Hindlimb muscle (tissue), 1 donor: ENCODE results near the gene PPIF. TPM values are rescaled to one million over a fixed set of nuclear protein-coding genes. Genes with fewer than 3 reads are reported as not detected.

Experiments used
- DNase-seq: peaks from one replicate; pipeline ENCODE4 v3.0.0-alpha.2; 2013
- polyA plus RNA-seq: library from polyadenylated mRNA; unstranded; fragments of 120-200 nt; gene quantifications from one replicate; pipeline ENCODE4 v1.2.1, GENCODE V29; 2013; ENCODE audit not compliant: insufficient read length

PPIF gene
- polyA plus RNA-seq = 21.5 TPM

DNA sequence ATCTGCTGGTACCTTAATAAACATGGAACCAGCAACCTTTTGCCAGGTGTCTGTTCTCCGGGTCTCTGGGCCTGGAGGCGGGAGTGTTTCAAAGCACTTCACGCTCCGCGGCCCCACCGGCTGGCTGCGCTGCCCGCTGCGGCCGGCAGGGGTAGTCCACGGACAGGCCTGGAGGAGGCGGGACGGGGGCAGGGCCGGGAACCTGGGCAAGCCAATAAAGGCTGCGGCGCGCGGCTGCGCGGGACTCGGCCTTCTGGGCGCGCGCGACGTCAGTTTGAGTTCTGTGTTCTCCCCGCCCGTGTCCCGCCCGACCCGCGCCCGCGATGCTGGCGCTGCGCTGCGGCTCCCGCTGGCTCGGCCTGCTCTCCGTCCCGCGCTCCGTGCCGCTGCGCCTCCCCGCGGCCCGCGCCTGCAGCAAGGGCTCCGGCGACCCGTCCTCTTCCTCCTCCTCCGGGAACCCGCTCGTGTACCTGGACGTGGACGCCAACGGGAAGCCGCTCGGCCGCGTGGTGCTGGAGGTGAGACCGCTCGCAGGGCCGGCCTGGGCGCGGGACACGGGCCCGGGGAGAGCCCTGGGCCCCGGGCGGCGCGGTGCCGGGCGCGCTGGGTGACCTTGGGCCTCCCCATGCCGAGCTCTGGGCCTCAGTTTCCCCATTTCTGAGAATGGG lies at the start of gene PPIF:
PPIF (plus strand) TSS at position 244 of the 668 bp plus-strand sequence; CDS start at position 324, 80 bp downstream.
- DNase-seq = peak; percentile 93

DNA sequence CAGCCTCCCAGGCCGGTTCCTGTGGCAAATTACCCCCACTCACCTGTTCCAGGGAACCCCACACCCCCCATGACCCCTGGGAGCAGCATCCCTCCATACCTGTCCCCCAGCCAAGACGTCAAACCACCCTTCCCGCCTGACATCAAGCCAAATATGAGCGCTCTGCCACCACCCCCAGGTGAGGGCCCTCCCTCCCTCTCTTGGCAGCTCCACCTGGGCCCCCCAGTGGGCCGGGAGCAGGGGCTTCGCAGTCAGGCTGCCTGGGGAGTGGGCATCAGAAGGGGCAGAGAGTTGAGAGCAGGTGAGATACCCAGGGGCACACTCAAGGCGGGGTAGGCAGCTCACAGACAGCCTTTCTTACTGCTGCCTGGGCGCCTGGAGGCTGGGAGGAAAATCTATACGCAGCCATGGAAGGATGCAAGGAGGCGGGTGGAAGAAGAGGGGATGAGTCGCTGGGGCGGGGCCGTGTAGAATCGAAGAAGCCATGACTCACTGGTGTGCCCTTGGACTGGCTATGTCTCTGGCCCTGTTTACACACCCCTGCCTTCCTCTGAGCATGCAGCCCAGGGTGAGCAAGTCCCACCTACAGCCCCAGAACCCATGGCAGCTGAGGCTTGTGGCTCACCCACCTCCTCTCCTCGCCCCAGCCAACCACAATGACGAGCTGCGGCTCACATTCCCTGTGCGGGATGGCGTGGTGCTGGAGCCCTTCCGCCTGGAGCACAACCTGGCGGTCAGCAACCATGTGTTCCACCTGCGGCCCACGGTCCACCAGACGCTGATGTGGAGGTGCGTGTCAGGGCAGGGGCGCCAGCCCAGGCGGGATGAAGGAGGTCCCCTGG lies 48.6 kb upstream of the PPIF start:
- DNase-seq = no peak

- no peak for DNase-seq
Measured at GRCh38 chr10:79299397-79300241, 47.6 kb upstream of the PPIF start.

DNA sequence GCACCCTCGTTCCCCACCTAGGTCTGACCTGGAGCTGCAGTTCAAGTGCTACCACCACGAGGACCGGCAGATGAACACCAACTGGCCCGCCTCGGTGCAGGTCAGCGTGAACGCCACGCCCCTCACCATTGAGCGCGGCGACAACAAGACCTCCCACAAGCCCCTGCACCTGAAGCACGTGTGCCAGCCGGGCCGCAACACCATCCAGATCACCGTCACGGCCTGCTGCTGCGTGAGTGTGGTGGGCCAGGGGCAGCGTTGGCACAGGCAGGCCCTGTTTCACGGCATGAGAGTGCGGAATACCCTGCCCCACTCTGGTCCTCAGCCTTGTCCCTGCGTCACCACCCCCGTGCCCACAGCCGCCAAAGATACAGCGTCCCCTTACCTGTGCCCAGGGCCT lies 46.6 kb upstream of the PPIF start:
- no peak for DNase-seq

- DNase-seq = no peak
Measured at GRCh38 chr10:79301754-79302530, 45.3 kb upstream of the PPIF start.

- no peak for DNase-seq
Measured at GRCh38 chr10:79303631-79304478, 43.4 kb upstream of the PPIF start.

- no peak for DNase-seq
Measured at GRCh38 chr10:79304479-79305087, 42.7 kb upstream of the PPIF start.

GRCh38 chr10:79305515-79305914 lies 41.8 kb upstream of the PPIF start:
- DNase-seq = no peak

DNA sequence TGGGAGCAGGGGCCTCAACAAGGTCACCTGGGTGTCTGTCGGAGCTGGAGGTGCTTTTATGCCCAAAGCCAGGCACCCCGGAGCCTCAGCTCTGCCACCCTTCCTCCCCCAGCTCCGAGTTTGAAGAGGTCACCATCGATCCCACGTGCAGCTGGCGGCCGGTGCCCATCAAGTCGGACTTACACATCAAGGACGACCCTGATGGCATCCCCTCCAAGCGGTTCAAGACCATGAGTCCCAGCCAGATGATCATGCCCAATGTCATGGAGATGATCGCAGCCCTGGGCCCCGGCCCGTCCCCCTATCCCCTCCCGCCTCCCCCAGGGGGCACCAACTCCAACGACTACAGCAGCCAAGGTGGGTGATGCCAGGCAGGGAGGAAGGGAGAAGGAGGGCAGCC lies 41.3 kb upstream of the PPIF start:
- no peak for DNase-seq

- no peak for DNase-seq
Measured at GRCh38 chr10:79306644-79307220, 40.5 kb upstream of the PPIF start.

GRCh38 chr10:79308016-79308415 lies 39.3 kb upstream of the PPIF start:
- no peak for DNase-seq

GRCh38 chr10:79308969-79309665 lies 38.2 kb upstream of the PPIF start:
- no peak for DNase-seq

- no peak for DNase-seq
Measured at GRCh38 chr10:79310200-79310865, 36.9 kb upstream of the PPIF start.

- no peak for DNase-seq
Measured at GRCh38 chr10:79310911-79311573, 36.2 kb upstream of the PPIF start.

DNA sequence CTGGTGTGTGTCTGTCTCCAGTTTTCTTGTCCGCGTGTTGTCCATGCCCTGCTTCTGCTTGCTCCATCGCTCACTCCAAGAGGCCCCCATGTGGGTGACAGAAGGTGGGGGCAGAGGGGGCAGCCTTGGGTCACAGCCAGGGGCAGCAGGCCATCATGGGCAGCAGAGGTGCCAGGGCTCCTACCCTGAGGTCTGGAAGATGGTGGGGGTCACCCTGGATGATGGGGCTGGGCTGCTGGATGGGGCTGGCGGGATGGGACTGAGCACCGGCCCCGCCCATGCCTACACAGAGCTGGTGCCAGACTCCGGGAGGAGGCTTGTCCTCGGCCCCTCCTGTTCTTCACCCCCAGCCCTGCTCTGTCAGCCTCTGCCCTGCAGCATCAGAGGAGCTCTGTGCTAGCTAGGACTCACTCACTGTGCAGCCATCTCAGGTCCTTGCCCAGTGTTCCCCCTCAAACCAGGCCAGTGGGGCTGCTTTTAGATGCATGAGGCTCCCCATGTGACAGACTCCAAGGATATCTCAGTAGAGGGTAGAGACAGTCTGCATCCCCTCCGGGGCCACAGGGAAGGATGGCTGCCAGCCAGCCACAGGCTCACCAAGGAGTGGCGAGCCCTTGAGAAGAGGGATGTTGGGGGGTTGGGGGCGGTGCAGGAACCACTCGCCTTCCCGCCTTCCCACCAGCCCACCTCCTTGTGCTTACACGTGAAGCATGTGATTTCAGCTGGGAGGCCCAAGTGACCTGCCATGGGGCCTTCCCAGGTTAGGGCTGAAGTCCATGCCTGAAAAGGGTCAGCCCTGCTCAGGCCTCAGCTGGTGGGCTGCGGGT lies 35.5 kb upstream of the PPIF start:
- DNase-seq = no peak

DNA sequence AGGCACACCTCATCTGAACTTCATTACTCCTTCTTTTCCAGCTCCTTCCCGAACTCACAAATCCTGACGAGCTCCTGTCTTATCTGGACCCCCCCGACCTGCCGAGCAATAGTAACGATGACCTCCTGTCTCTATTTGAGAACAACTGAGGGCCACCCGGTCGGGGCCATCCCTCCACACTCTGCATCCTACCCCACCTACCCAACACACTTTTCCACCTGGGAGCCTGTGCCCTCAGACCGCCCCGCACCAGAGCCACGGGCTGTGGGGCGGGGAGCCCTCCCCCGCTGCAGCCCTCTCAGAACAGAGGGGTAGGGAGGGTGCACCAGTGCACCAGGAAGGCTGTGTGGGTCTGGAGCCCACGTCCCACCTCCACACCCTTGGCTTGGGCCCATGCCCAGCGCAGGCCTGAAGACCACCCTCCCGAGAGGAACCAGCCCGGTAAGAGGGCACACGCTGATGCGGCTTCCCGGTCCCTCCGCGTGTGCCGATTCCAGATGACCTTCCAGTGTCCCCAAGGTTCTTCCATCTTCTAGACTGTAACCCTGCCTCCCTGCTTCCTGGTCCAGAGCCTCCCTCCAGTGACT lies 34.6 kb upstream of the PPIF start:
- DNase-seq = no peak

- no peak for DNase-seq
Measured at GRCh38 chr10:79313320-79313719, 33.9 kb upstream of the PPIF start.
